ENCODE data around the gene TBC1D24. TPM values are rescaled to one million over a fixed set of nuclear protein-coding genes. Genes with fewer than 3 reads are reported as not detected.
"Not testable (repeated sequence)": the region's sequence is repeated elsewhere in the genome, so short reads cannot be mapped to it uniquely, and the experiment has no call there.

Gene TBC1D24
- total and polyA plus RNA-seq, 7 donors: 0.60 to 16.1 (median 6.5) TPM

GRCh38 chr16:2531371-2531695 lies 56.4 kb downstream of the TBC1D24 start, which contains the start of gene CEMP1:
Gene CEMP1 (minus strand): TSS chr16:2531408. CDS start chr16:2531073, 335 bp downstream.
- no peaks in the 10 kb centered on the region for H3K27me3 ChIP-seq
- no peaks in the 10 kb centered on the region for H3K9me3 ChIP-seq
- no peak for DNase-seq
- H3K27ac ChIP-seq: peak within 1 kb of the TSS; percentile 97 to 98 (median 98)
- intact Hi-C loops (cut with DNase I): loop anchor here (5.0 kb wide), 1 partner anchor 246 kb away; the partner anchor contains the start of gene ELOB
- H3K4me1 ChIP-seq: peaks cover 0 to 27% (median 11%) of the 10 kb centered on the region in 4 donors
- WGBS, 2 donors: 13% methylated on average over 11 of the region's 11 CpGs
- peaks cover 0 to 34% (median 20%) of the 10 kb centered on the region in 4 donors for H3K36me3 ChIP-seq
- no peak for TF ChIP-seq EP300 (IDR thresholded peaks at IDR 0.05)
- TF ChIP-seq CTCF (IDR thresholded peaks at IDR 0.05): no peak
- TF ChIP-seq POLR2AphosphoS5 (IDR thresholded peaks at IDR 0.05): no peak
- TF ChIP-seq POLR2A (IDR thresholded peaks at IDR 0.05): no peak
- H3K4me3 ChIP-seq: peak within 1 kb of the TSS; percentile 69 to 80 (median 72)

DNA sequence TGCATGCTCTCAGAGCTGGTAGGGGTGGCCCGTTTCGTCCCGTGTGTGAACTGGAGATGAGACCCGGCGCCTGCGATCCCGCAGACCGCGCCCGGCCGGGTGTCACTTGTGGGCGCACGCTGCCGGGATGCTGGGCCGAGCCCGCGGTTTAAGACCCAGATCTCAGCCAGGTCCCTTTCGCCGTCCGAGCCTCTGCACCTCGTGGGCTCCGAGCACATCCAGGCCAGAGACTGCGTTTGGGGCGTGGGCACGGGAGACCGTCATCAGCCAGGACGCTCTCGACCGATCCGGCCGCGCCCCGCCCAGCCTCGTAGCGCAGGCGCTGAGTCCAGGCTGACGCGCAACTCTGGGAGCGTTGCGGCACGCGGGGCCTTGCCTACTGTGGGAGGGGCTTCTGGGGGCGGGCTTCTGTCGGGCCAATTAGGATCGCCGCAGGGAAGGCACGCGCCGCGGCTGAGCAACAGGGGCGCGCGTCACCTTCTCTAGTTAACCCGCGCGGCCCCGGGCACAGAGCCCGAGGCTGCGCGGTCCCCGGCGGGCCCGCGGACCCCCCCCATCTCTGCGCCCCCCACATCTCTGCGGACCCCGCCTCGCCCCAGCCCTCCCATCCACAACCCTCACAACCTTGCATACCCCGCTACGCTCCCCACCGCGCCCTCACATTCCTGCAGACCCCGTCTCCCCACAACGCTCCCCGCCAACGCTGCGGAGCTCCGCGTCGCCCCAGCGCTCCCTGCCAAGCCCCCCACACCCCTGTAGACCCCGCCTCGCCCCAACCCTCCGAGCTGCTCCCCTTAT lies 57.0 kb downstream of the TBC1D24 start:
- DNase-seq: peak; percentile 100
- TF ChIP-seq EP300 (IDR thresholded peaks at IDR 0.05) (peak in 1 of 4 donors; percentile 75), POLR2A (IDR thresholded peaks at IDR 0.05) (peak; percentile 51 to 63), POLR2AphosphoS5 (IDR thresholded peaks at IDR 0.05) (peak; percentile 86 to 96 (median 90)), CTCF (IDR thresholded peaks at IDR 0.05) (no peak)
- Histone ChIP-seq H3K27ac (peak overlapping the region; percentile 97 to 98 (median 98)), H3K27me3 (no peaks in the 10 kb centered on the region), H3K4me1 (peaks cover 0 to 33% (median 13%) of the 10 kb centered on the region in 4 donors), H3K9me3 (no peaks in the 10 kb centered on the region), H3K36me3 (peaks cover 0 to 28% (median 17%) of the 10 kb centered on the region in 4 donors), H3K4me3 (peak overlapping the region; percentile 69 to 80 (median 72))
- intact Hi-C loops (cut with DNase I): loop anchor here (5.0 kb wide), 1 partner anchor 245 kb away; the partner anchor contains the start of gene ELOB
- 0 to 1% methylated on average over 84 of the region's 84 CpGs for WGBS, 2 donors

DNA sequence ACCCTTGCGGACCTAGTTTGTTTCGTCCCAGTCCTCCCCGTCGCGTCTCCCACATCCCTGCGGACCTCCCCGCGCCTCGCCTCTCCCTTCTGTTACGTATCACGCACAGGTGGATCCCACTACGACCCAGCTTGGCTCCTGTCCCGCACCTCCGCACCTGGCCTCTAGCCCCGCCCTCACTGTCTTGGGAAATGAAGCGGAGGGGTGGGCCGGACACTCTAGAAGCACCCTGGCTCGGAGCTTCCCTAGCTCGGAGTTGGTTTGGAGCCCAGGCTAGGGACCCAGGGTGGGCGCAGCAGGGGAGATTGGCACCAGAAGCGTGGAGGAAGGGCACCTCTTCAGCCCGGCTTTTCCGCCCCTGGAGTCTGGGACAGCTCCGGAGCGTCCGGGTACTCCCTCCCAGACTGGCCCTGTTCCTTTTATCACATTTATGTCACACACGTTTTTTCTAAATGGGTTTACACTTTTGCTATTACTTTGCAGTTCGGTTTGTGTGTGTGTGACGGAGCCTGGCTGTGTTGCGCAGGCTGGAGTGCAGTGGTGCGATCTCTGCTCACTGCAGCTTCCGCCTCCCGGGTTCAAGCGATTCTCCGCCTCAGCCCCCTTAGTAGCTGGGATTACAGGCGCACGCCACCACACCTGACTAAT lies 57.7 kb downstream of the TBC1D24 start:
- WGBS, 2 donors: 1% methylated on average over 37 of the region's 37 CpGs
- intact Hi-C loops (cut with DNase I): loop anchor here (5.0 kb wide), 1 partner anchor 245 kb away; the partner anchor contains the start of gene ELOB
- DNase-seq: peak; percentile 92

GRCh38 chr16:2533142-2533755 lies 58.3 kb downstream of the TBC1D24 start:
- not testable (repeated sequence) for DNase-seq, H3K27me3 ChIP-seq, H3K9me3 ChIP-seq
- H3K27ac ChIP-seq: peak overlapping the region; percentile 97 to 98 (median 98)
- H3K36me3 ChIP-seq: peaks cover 0 to 14% (median 10%) of the 10 kb centered on the region in 4 donors
- intact Hi-C loops (cut with DNase I): loop anchor here (5.0 kb wide), 1 partner anchor 244 kb away; the partner anchor contains the start of gene ELOB
- 15 to 29% methylated on average over 16 of the region's 16 CpGs for WGBS, 2 donors
- H3K4me3 ChIP-seq: peak overlapping the region; percentile 69 to 80 (median 72)
- H3K4me1 ChIP-seq: peaks cover 0 to 37% (median 15%) of the 10 kb centered on the region in 4 donors

More for the DNA sequence above, 57.7 kb downstream of the TBC1D24 start:
- Histone ChIP-seq H3K27me3 (no peaks in the 10 kb centered on the region), H3K4me1 (peaks cover 0 to 37% (median 15%) of the 10 kb centered on the region in 4 donors), H3K27ac (peak overlapping the region; percentile 97 to 98 (median 98)), H3K9me3 (no peaks in the 10 kb centered on the region), H3K4me3 (peak overlapping the region; percentile 69 to 80 (median 72)), H3K36me3 (peaks cover 0 to 21% (median 15%) of the 10 kb centered on the region in 4 donors)
- TF ChIP-seq POLR2AphosphoS5 (IDR thresholded peaks at IDR 0.05) (peak in 3 of 4 donors; percentile 25 to 60 (median 42)), EP300 (IDR thresholded peaks at IDR 0.05) (no peak), POLR2A (IDR thresholded peaks at IDR 0.05) (peak in 1 of 2 donors; percentile 6), CTCF (IDR thresholded peaks at IDR 0.05) (no peak)

Data from sigmoid colon (tissue), 7 donors.